GM04504 (cell line): ENCODE data around the gene ARMC6.
"Not testable (repeated sequence)": the region's sequence is repeated elsewhere in the genome, so short reads cannot be mapped to it uniquely, and the experiment has no call there.

Experiments
- DNase-seq: peaks from one replicate; pipeline ENCODE4 v3.0.0-alpha.2; 2012; ENCODE audit warnings: low read depth

The ARMC6 gene

DNA sequence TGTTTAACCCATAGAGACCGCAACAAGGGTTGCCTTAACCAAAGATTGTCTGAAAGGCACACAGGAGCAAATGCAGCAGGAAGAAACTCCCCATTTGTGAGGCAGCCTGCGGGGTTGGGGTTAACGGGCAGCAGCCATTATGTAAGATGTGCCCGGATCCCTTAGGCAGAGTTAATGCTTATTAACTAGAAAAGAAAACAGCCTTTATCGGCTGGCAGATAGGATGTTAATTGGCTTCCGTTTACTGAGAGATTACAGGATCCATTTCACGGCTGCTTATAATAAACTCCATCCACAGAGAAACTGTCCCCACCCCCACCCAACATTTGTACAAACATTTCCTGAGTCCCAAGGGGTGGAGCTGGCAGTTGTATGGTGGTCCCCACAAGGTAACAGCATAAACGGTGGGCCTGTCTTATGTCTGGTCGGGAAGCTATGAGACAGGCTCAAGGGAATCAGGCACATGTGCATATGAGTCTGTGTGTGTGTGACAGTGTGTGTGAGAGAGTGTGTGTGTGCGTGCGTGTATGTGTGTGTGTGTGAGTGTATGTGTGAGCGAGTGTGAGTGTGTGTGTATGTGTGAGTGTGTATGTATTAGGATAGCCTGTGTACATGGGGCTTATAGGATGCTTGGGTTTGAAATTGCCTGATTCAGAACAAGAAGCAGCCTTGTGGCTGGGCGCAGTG is 40.9 kb downstream of the ARMC6 start:
- DNase-seq: no peak

- DNase-seq: no peak
These were observed 41.7 kb downstream of the ARMC6 start for GRCh38 chr19:19075126-19075525.

DNA sequence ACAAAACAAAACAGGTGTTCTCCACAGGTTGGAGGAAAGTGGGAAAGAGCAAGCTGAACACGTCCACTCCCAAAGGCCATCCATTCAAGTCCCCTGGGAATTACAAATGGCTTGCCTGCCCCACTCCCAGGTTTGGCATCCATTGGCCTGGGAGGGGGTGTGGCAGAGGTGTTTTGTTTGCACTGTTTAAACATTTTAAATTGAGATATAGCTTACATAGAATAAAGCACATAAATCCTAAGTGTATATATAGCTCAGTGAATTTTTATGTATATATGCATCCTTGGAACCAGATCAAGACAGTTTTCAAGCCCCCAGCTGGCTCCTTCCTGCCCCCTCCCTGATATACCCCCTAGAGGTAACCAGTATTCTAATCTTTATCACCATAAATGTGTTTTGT is 43.1 kb downstream of the ARMC6 start:
- no peak for DNase-seq

GRCh38 chr19:19077103-19077502 is 43.7 kb downstream of the ARMC6 start:
- DNase-seq: no peak

GRCh38 chr19:19078801-19079200 is 45.4 kb downstream of the ARMC6 start:
- no peak for DNase-seq

DNA sequence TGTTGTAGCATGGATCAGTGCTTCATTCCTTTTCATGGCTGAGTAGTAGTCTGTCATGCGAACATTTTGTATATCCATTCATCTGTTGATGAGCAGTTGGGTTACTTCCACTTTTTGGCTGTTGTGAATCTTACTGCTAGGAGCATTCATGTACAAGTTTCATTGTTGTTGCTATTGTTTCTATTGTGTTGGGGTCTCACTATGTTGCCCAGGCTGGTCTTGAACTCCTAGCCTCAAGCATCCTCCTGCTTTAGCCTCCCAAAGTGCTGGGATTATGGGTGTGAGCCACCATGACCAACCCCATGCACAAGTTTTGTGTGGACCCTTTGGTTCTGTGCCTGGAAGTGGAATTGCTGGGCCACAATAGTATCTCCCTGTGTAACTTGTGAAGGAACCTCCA is 46.2 kb downstream of the ARMC6 start:
- no peak for DNase-seq

GRCh38 chr19:19081642-19082151 is 48.3 kb downstream of the ARMC6 start:
- no peak for DNase-seq

DNA sequence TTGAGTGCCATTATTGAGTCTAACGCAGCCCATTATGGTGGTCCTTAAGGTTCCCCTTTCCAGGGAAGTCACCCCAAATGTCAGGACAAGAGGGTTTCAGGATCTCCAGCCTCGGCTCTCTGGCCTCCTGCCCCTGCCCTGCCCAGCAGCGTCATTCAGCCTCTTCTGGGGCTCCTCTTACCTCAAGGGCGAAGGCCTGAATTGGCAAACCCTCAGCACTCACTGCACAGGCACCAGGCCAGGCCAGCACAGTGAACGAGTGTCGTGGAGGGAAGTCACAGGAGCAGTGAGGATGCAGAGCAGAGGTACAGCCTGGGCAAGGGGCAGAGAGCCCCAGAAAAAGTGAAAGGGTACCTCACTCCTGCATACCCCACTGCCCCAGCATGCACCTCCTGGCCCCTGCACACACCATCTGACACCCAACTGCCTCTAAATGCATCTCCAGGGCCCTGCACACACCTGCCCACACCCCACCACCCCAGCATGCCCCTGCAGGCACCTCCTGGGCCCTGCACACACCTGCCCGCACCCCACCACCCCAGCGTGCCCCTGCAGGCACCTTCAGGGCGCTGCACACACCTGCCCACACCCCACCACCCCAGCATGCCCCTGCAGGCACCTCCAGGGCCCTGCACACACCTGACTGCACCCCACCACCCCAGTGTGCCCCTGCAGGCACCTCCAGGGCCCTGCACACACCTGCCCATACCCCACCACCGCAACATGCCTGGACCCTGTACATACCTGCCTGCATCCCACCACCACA is 50.2 kb downstream of the ARMC6 start:
- DNase-seq: no peak

- no peak for DNase-seq
These were observed 54.3 kb downstream of the ARMC6 start for GRCh38 chr19:19087676-19088075.

DNA sequence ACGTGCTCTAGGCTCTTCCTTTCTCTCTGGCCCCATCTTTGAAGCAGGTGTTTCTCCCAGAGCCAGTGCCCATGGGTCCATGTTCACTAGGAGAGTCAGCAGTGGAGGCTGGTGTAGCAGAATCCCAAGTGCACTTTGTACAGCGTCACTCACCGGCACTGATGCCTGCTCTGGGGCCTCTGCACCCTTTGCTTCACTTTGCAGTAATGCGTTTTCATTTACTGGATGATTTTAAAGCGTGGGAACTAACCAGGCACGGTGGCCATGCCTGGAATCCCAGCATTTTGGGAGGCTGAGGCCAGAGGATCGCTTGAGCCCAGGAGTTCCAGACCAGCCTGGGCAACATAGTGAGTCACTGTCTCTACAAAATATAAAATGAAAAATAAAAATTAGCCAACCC is 61.1 kb downstream of the ARMC6 start:
- no peak for DNase-seq

DNA sequence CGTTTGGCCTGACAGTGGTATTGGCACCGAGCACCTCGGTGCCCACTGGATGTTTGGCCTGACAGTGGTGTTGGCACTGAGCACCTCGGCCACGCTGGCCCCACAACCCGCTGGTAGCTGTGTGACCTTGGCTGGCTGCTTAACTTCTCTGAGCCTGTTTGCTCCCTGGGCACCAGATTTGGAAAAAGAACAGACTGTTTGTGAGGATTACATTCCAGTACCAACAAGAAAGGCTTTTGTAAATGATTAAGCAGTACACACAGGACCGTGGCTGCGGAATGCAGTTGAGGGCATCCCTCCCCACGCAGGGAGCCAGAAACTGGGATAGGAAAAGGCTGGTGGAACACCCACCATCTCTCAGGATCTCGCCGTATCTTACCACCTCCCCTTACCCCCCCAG is 62.3 kb downstream of the ARMC6 start:
- no peak for DNase-seq

- DNase-seq: no peak
These were observed 63.5 kb downstream of the ARMC6 start for GRCh38 chr19:19096641-19097627.

GRCh38 chr19:19098084-19098702 is 64.8 kb downstream of the ARMC6 start:
- no peak for DNase-seq

- no peak for DNase-seq
These were observed 65.6 kb downstream of the ARMC6 start for GRCh38 chr19:19098703-19099632.

- DNase-seq: no peak
These were observed 68.1 kb downstream of the ARMC6 start for GRCh38 chr19:19101540-19101939.

- DNase-seq: not testable (repeated sequence)
These were observed 69.2 kb downstream of the ARMC6 start for GRCh38 chr19:19102566-19102965.

GRCh38 chr19:19103167-19103566 is 69.8 kb downstream of the ARMC6 start:
- no peak for DNase-seq

DNA sequence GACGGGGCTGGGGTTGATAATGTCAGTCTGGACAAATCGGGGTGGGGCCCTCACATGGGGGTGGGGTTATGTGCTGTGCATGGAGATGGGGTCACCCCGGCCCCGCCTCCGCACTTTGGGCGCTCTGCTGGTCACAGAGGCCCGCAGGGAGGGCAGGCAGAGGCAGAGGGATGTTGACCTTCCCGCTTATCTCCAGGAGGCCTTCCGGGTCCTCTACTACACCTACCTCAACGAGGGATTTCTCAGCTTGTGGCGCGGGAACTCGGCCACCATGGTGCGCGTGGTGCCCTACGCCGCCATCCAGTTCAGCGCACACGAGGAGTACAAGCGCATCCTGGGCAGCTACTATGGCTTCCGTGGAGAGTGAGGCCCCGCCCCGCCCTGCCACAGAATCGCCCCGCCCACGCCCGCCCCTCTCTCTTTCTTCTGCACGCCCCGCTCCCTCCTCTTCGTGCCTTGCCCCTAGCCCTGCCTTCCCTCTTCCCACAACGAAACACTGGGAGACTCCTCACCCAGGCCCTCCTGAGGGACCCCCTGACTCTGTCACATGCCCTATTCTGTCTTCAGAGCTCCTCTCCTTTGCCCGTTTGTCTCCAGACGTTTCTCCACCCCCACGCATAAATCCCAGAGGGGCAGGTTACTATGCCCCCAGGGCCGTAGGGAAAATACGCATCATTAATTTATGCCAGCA is 72.1 kb downstream of the ARMC6 start:
- no peak for DNase-seq

DNA sequence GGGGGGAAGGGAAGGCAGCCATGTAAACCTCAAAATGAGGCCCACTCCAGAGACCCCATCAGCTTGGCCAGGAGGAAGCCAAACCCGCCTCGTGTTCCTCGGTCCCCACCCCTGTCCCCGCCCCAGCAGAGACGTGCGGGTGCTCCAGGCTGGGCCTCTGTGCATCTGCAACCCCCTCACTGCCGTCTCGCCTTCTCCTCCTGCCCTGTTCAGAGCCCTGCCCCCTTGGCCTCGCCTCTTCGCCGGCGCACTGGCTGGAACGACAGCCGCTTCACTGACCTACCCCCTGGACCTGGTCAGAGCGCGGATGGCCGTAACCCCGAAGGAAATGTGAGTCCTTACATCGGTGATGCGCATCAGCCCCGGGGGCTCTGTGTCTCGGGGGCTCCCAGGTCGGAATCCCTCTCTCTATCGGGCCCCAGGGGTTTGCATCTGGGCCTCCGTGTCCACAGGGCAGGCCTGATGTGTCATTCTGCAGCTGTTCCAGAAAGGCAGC is 72.7 kb downstream of the ARMC6 start:
- no peak for DNase-seq

GRCh38 chr19:19106938-19107337 is 73.5 kb downstream of the ARMC6 start:
- not testable (repeated sequence) for DNase-seq
